Measurements from ENCODE around the gene BRSK2. TPM values are rescaled to one million over a fixed set of nuclear protein-coding genes. Genes with fewer than 3 reads are reported as not detected.

BRSK2 gene
- total and polyA plus RNA-seq, 12 donors: 0.13 to 2.3 (median 0.44) TPM; not detected in 1

DNA sequence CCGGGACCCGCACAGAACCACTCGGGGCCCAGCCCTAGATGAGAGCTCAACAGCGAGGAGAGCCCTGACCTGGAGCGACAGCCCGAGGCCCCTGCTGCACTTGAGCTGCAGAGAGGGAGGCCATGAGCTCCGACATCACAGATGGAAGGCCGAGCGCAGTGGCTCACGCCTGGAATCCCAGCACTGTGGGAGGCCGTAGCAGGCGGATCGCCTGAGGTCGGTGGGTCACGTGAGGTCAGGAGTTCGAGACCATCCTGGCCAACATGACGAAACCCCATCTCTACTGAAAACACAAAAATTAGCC is 13.8 kb upstream of the BRSK2 start:
- Histone ChIP-seq H3K9me3 (peaks cover 0 to 14% (median 0%) of the 10 kb centered on the region in 11 donors), H3K27me3 (peaks cover 0 to 23% (median 0%) of the 10 kb centered on the region in 7 donors), H3K4me1 (no peaks in the 10 kb centered on the region), H3K27ac (no peak overlapping the region), H3K4me3 (no peak overlapping the region), H3K36me3 (no peaks in the 10 kb centered on the region)
- TF ChIP-seq, protein P1, sequence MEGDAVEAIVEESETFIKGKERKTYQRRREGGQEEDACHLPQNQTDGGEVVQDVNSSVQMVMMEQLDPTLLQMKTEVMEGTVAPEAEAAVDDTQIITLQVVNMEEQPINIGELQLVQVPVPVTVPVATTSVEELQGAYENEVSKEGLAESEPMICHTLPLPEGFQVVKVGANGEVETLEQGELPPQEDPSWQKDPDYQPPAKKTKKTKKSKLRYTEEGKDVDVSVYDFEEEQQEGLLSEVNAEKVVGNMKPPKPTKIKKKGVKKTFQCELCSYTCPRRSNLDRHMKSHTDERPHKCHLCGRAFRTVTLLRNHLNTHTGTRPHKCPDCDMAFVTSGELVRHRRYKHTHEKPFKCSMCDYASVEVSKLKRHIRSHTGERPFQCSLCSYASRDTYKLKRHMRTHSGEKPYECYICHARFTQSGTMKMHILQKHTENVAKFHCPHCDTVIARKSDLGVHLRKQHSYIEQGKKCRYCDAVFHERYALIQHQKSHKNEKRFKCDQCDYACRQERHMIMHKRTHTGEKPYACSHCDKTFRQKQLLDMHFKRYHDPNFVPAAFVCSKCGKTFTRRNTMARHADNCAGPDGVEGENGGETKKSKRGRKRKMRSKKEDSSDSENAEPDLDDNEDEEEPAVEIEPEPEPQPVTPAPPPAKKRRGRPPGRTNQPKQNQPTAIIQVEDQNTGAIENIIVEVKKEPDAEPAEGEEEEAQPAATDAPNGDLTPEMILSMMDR (IDR thresholded peaks at IDR 0.05): no peak
- ATAC-seq (peak in 1 of 8 donors; percentile 13), DNase-seq (no peak)
- WGBS, 2 donors: 84 to 88% methylated on average over 17 of the region's 17 CpGs
- intact Hi-C loops (cut with DNase I): loop anchor here in 1 of 10 donors (10.0 kb wide), 1 partner anchor 51 kb away; no protein-coding TSS in a partner anchor

DNA sequence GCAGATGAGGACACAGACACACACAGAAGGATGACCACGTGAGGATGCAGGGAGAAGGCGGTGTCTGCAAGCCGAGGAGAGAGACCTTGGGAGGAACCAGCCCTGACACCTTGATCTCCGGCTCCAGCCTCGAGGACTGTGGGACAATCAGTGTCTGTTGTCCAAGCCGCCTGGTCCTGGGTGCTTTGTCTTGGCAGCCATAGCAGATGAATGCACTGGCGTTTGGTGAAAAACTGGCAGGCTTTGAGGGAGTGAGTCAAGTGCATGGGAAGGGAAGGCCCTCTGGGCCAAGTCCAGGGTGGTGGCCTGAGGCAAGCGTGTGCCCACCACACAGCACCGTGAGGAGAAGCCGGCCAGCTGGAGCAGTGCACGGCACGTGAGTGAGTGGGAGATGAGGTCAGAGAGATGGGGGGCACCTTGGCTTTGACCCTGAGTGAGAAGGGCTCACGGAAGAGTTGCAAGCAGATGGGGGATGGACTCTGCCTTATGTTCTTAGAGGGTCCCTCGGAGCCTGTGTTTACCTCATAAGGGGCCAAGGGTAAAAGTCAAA is 12.4 kb upstream of the BRSK2 start:
- TF ChIP-seq, protein P1 (IDR thresholded peaks at IDR 0.05): no peak
- H3K36me3 ChIP-seq: no peaks in the 10 kb centered on the region
- H3K4me1 ChIP-seq: no peaks in the 10 kb centered on the region
- intact Hi-C loops (cut with DNase I): loop anchor here in 1 of 10 donors (10.0 kb wide), 1 partner anchor 53 kb away; no protein-coding TSS in a partner anchor
- whole genome bisulfite sequencing, 2 donors: 76 to 78% methylated on average over 14 of the region's 14 CpGs
- H3K27ac ChIP-seq: no peak overlapping the region
- peaks cover 0 to 13% (median 0%) of the 10 kb centered on the region in 7 donors for H3K27me3 ChIP-seq
- H3K9me3 ChIP-seq: peaks cover 0 to 14% (median 0%) of the 10 kb centered on the region in 11 donors
- no peak overlapping the region for H3K4me3 ChIP-seq
- ATAC-seq: no peak
- DNase-seq: no peak

DNA sequence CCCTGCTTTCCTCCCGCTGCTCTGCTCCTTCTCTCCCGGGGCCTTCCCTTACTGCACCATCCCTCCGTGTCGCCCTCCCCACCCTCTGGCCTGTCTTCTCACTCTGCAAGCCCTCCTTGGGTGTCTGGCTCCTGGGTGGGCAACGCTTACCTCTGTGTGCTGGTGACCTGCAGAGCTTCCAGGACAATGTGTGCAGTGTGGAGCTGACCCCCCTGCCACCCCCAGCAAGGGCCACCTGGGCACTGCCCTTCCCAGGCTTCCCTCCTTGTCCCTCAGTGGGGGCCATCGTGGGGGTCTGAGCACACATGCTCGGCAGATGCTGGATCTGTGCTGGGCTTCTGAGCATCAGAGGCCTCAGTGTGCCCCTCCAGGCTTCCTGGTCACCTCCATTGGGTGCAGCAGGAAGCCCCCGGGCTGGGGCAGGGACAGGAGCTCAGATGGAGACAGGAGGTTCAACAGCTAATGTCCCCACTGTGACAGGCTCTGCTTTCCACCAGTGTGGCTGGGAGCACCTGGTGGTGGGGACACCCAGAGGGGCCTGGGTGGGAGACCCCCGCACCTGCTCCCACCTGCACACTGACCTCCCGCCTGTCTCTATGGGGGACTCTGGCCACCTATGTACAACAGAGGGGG is 7.8 kb upstream of the BRSK2 start:
- intact Hi-C loops (cut with DNase I): loop anchor here in 1 of 10 donors (5.0 kb wide), 1 partner anchor 45 kb away; no protein-coding TSS in a partner anchor
- 68 to 72% methylated on average over 10 of the region's 10 CpGs for WGBS, 2 donors
- Histone ChIP-seq H3K27me3 (peaks cover 0 to 13% (median 0%) of the 10 kb centered on the region in 7 donors), H3K9me3 (peaks cover 0 to 14% (median 0%) of the 10 kb centered on the region in 11 donors), H3K27ac (no peak overlapping the region), H3K4me1 (peaks cover 0 to 16% (median 4%) of the 10 kb centered on the region in 9 donors), H3K36me3 (no peaks in the 10 kb centered on the region), H3K4me3 (no peak overlapping the region)
- ATAC-seq (peak in 2 of 8 donors; percentile 2 to 26), DNase-seq (no peak)
- TF ChIP-seq, protein P1 (IDR thresholded peaks at IDR 0.05): no peak

DNA sequence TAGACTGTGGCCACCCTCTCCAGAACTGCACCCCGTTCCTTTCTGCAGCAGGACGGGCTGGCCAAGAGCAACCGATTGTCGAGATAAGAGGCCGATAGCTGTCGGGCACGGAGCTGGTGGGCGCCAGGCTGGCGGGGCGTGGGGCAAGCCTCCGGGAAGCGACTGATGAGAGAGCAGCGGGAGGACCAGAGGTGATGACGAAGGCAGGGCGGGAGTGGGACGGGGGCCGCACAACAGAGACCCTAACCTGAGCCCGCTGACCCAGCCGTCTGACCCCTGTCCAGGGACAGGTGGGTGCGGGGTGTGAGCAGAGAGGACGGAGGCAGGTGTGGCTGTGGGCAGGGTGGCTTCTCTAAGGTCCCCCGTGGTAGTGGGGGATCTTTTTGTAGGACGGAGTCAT is 7.3 kb upstream of the BRSK2 start:
- Histone ChIP-seq H3K4me3 (peak overlapping the region in 3 of 10 donors; percentile 62 to 66 (median 65)), H3K4me1 (peaks cover 0 to 16% (median 4%) of the 10 kb centered on the region in 9 donors), H3K36me3 (no peaks in the 10 kb centered on the region), H3K9me3 (peaks cover 0 to 14% (median 0%) of the 10 kb centered on the region in 11 donors), H3K27me3 (peaks cover 0 to 13% (median 0%) of the 10 kb centered on the region in 7 donors), H3K27ac (peak overlapping the region in 1 of 10 donors; percentile 89)
- TF ChIP-seq, protein P1 (IDR thresholded peaks at IDR 0.05): no peak
- intact Hi-C loops (cut with DNase I): loop anchor here in 1 of 10 donors (5.0 kb wide), 1 partner anchor 45 kb away; no protein-coding TSS in a partner anchor
- ATAC-seq (peak in 4 of 8 donors; percentile 6 to 28 (median 13)), DNase-seq (peak in 1 of 2 donors; percentile 15)
- WGBS, 2 donors: 51 to 58% methylated on average over 23 of the region's 23 CpGs

Measured in heart right ventricle (tissue), 16 donors.